RWPE2 (cell line): ENCODE results near the gene CFHR2.
"Not testable (repeated sequence)": the region's sequence is repeated elsewhere in the genome, so short reads cannot be mapped to it uniquely, and the experiment has no call there.

Source experiments
- ATAC-seq: fragments of 200-7000 bp; cut with Tn5 transposase; 3 replicates; pipeline ENCODE4 v1.9.1; 2021; ENCODE audit warnings: low read depth
- DNase-seq: peaks from one replicate; pipeline ENCODE4 v3.0.0-alpha.2; 2020; ENCODE audit warnings: low spot score
- H3K27ac ChIP-seq: fragments of 450-650 bp; 2 replicates; pipeline ENCODE4 v1.5.1; 2017; ENCODE audit warnings: mild to moderate bottlenecking; ENCODE audit not compliant: poor library complexity, severe bottlenecking
- H3K27me3 ChIP-seq: fragments of 250-450 bp; sonication (Bioruptor Pico); 2 replicates; pipeline ENCODE4 v1.5.1; 2021; ENCODE audit warnings: mild to moderate bottlenecking, moderate library complexity; ENCODE audit not compliant: insufficient read depth, poor library complexity, severe bottlenecking
- H3K36me3 ChIP-seq: fragments of 250-450 bp; sonication (Bioruptor Pico); 2 replicates; pipeline ENCODE4 v1.5.1; 2020; ENCODE audit warnings: low read depth, mild to moderate bottlenecking, moderate library complexity
- H3K4me1 ChIP-seq: fragments of 250-450 bp; sonication (Bioruptor Pico); 2 replicates; pipeline ENCODE4 v1.5.1; 2021; ENCODE audit warnings: mild to moderate bottlenecking, moderate library complexity; ENCODE audit not compliant: insufficient read depth, poor library complexity, severe bottlenecking
- H3K4me3 ChIP-seq: fragments of 250-450 bp; sonication (Bioruptor Pico); 2 replicates; pipeline ENCODE4 v1.5.1; 2021; ENCODE audit warnings: mild to moderate bottlenecking, moderate library complexity; ENCODE audit not compliant: severe bottlenecking
- H3K9me3 ChIP-seq: fragments of 250-450 bp; sonication (Bioruptor Pico); 2 replicates; pipeline ENCODE4 v1.5.1; 2021; ENCODE audit warnings: mild to moderate bottlenecking, moderate library complexity; ENCODE audit not compliant: severe bottlenecking
- CTCF ChIP-seq: fragments of 450-650 bp; IDR thresholded peaks from one replicate; pipeline ENCODE4 v1.5.1; 2017; ENCODE audit warnings: mild to moderate bottlenecking, moderate library complexity; ENCODE audit not compliant: poor library complexity, severe bottlenecking

CFHR2 gene

GRCh38 chr1:196943568-196943967 is at the start of gene CFHR2:
CFHR2 (plus strand) TSS chr1:196943738; CDS start chr1:196943881, 143 bp downstream.
- H3K9me3 ChIP-seq, H3K4me3 ChIP-seq, DNase-seq, H3K36me3 ChIP-seq, H3K4me1 ChIP-seq, H3K27me3 ChIP-seq, ATAC-seq, H3K27ac ChIP-seq: not testable (repeated sequence)

GRCh38 chr1:196896355-196896754 is 47.2 kb upstream of the CFHR2 start:
- no peak for TF ChIP-seq CTCF
- no peaks in the 10 kb centered on the region for H3K9me3 ChIP-seq
- no peaks in the 10 kb centered on the region for H3K4me1 ChIP-seq
- peaks cover 8% of the 10 kb centered on the region for H3K27me3 ChIP-seq
- no peak overlapping the region for H3K27ac ChIP-seq
- ATAC-seq (no peak), DNase-seq (no peak)
- no peaks in the 10 kb centered on the region for H3K36me3 ChIP-seq
- H3K4me3 ChIP-seq, result no peak overlapping the region

- H3K9me3 ChIP-seq, result no peaks in the 10 kb centered on the region
- no peak overlapping the region for H3K4me3 ChIP-seq
- no peak for TF ChIP-seq CTCF
- no peaks in the 10 kb centered on the region for H3K4me1 ChIP-seq
- ATAC-seq (no peak), DNase-seq (no peak)
- peaks cover 8% of the 10 kb centered on the region for H3K27me3 ChIP-seq
- H3K36me3 ChIP-seq, result no peaks in the 10 kb centered on the region
- H3K27ac ChIP-seq, result no peak overlapping the region
Observed at GRCh38 chr1:196897158-196897828, 46.2 kb upstream of the CFHR2 start.

- H3K9me3 ChIP-seq, result no peaks in the 10 kb centered on the region
- H3K27ac ChIP-seq, result no peak overlapping the region
- no peaks in the 10 kb centered on the region for H3K36me3 ChIP-seq
- no peaks in the 10 kb centered on the region for H3K4me1 ChIP-seq
- H3K4me3 ChIP-seq, result no peak overlapping the region
- no peak for DNase-seq
- peaks cover 5% of the 10 kb centered on the region for H3K27me3 ChIP-seq
- TF ChIP-seq CTCF, result no peak
- ATAC-seq, result no peak
Observed at GRCh38 chr1:196902344-196902743, 41.2 kb upstream of the CFHR2 start.

- H3K9me3 ChIP-seq, result no peaks in the 10 kb centered on the region
- DNase-seq (no peak), ATAC-seq (no peak)
- H3K36me3 ChIP-seq, result no peaks in the 10 kb centered on the region
- H3K27me3 ChIP-seq, result no peaks in the 10 kb centered on the region
- no peaks in the 10 kb centered on the region for H3K4me1 ChIP-seq
- no peak overlapping the region for H3K27ac ChIP-seq
- TF ChIP-seq CTCF, result no peak
- H3K4me3 ChIP-seq, result no peak overlapping the region
Observed at GRCh38 chr1:196910215-196910614, 33.3 kb upstream of the CFHR2 start.

GRCh38 chr1:196912283-196912682 is 31.3 kb upstream of the CFHR2 start:
- H3K9me3 ChIP-seq, H3K27ac ChIP-seq, H3K4me1 ChIP-seq, DNase-seq, H3K36me3 ChIP-seq, H3K4me3 ChIP-seq, H3K27me3 ChIP-seq, ATAC-seq: not testable (repeated sequence)

GRCh38 chr1:196926839-196927238 is 16.7 kb upstream of the CFHR2 start:
- H3K9me3 ChIP-seq, DNase-seq, H3K36me3 ChIP-seq, H3K27me3 ChIP-seq, ATAC-seq, H3K4me1 ChIP-seq, H3K27ac ChIP-seq, H3K4me3 ChIP-seq: not testable (repeated sequence)

- H3K27me3 ChIP-seq, H3K27ac ChIP-seq, DNase-seq, H3K36me3 ChIP-seq, H3K9me3 ChIP-seq, ATAC-seq, H3K4me1 ChIP-seq, H3K4me3 ChIP-seq: not testable (repeated sequence)
Observed at GRCh38 chr1:196932853-196933252, 10.7 kb upstream of the CFHR2 start.
